ENCODE data around the gene YTHDF2. TPM values are rescaled to one million over a fixed set of nuclear protein-coding genes. Genes with fewer than 3 reads are reported as not detected.

YTHDF2 gene
- total RNA-seq, 2 donors from 2014 or later, result 37.2 to 38.5 TPM

DNA sequence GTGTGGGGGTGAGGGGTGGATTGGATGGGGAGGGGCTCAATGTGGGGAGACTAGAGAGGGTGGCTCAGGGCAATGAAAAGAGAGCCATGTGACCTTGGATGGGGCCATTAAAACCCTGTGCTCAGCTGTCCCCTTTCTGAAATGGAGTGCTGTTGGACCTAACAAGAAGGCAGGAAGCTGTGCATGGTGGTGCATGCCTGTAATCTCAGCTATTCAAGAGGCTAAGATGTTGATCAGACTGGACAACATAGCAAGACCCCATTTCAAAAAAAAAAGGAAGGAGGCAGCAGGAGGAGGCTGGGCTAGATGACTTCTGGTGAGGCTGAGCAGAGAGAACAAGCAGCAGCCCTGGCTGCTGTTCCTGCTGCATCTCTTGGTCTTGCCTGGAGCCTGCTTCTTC, 82.3 kb downstream of the YTHDF2 start:
- intact Hi-C loops (cut with DNase I), result no loop called here
- DNase-seq (ENCODE audit: low spot score), result no peak

Other genes starting within 250 kb of the YTHDF2 start
- 1 to 10 TPM; 7.9 to 9.2 TPM for gene RCC1, start 230.9 kb upstream of the YTHDF2 start, total RNA-seq
- gene TRNAU1AP, start 183.9 kb upstream of the YTHDF2 start, total RNA-seq, result 10 to 100 TPM; 17.5 to 23.2 TPM
- 1 to 10 TPM; 3.5 to 4.2 TPM for gene RAB42, start 144.7 kb upstream of the YTHDF2 start, total RNA-seq
- gene TAF12, start 93.9 kb upstream of the YTHDF2 start, total RNA-seq, result 10 to 100 TPM; 14.9 to 16.5 TPM
- not detected for gene RNU11, start 88.3 kb upstream of the YTHDF2 start, total RNA-seq
- 10 to 100 TPM in 1 of 2 donors, 1 to 10 TPM in 1; 8.7 to 10.6 TPM for gene GMEB1, start 68.2 kb upstream of the YTHDF2 start, total RNA-seq
- not detected for gene OPRD1, start 75.2 kb downstream of the YTHDF2 start, total RNA-seq
- 10 to 100 TPM; 16.6 to 21.7 TPM for gene EPB41, start 177.6 kb downstream of the YTHDF2 start, total RNA-seq